GM19238 (cell line): Measurements from ENCODE around the gene DENND2D.

Source experiments
- DNase-seq: peaks from one replicate; pipeline ENCODE4 v3.0.0; 2011; ENCODE audit warnings: low spot score; ENCODE audit not compliant: insufficient read length

DENND2D gene

DNA sequence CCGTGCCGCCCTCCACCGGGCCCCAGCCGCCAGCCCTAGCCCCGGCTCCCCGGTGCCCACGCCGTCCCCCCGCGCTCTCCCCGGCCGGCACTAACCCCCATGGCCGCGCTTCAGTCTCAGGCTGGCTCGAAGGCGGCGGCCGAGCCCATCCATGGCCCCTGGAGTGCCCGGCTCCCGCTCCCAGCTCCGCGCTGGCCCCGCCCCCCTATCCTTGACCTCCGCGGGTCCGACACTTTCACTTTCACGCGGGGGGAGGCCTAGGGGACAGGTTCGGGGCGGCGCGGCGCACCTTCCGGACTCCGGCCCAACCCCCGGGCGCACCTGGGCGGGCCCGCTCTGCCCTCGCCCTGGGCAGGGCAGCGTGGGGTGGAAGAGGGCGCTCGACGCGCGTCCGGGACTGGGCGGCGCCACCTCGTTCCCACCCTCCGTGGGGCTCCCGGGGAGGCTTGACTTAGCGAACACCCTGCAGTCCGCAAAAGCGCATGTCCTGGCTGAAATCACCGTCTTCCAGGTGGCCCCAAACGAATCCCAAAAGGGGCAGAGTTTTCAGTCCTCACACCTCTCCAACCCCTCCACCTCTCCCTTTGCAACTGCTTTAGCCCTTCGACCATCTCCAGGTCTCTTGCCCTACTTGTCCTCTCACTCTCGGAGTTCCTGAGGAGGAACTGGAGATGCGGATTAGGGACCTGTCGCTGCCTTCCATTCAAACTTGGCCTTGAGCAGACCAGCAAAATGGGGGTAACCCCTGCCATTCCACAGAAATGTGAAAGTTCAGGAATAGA lies 3.9 kb upstream of the DENND2D start:
- peak; percentile 70 for DNase-seq

DNA sequence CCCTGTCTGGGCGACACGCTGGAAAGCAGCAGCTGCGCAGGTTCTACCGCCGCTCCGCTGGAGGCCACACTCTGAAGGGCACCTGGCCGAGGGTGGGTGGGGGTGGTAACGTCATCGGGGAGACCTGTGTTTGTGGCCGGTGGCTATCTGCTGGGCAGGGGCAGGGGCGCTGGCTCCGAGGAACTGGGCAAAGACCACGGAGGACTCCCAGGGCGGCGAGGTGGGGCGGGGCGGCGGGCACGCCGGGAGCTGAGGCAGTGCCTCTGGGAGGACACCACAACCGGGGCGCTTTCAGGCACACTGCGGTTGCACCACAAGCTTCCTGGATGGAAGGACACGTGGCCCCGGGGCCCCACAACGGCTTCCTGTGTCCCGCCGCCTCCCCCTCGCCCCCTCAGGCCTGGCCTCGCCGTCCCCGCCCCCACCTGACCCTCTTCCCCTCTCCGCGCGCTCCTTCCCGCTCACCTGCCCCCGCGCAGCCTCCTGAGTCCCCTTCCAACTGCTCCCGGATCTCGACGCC lies 3.3 kb upstream of the DENND2D start:
- peak; percentile 87 for DNase-seq

DNA sequence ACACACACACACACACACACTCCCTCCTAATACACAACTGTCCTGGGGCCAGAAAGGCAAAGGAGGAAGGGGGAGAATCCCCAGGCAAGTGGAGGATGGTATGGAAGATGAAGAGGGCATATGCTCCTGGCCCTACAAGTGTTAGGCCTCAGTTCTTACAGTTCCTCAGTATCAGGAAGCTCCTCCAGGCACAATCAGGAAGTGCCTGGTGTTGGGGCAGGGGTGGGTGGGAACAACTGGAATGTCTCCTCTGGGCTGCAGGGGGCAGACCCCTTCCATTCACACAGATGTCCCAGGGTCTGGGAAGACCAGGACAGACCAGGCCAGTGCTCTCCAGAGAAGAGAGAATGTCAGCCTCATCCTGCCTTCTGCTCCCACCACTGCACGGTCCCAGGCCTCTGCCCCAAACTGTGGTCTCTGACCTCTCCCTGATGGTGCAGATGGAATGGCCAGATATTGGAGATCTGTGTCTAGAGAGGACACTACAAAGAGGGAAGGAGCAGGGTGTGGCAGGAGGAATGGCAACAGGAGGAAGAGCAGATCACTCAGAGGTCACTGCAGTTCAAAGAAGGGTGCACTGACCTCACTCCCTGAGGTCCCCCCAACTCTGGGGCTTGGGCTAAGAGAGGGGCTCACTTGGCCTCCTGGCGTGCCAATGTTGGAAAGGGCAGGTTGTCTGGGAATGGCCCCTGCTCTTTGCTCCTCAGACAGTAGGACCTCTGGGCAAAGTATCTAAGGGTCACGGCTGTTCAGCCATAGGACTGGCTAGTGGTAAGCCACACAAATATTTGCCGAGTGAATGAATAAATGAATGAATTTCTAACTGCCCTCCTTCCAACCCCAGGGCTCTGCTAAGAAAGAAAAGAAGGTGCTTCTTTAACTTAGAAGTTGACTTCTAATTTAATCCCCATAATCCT lies 2.5 kb upstream of the DENND2D start:
- DNase-seq = no peak

DNA sequence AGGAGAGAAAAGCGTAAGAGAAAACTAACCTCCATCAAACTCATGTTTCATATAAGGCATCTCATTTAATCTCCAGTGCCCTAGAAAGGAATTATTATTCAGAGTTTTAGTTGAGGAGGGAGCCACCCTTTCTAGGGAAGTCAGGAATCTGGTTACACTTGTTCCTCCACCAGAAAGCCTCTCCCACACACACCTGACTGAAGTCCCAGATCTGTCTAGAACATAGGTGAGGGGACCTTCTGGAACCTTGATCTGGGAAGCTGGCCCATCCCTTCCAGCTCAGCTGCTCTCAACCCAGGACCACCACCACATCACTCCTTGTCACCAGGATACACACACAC lies 1.9 kb upstream of the DENND2D start:
- DNase-seq = no peak

DNA sequence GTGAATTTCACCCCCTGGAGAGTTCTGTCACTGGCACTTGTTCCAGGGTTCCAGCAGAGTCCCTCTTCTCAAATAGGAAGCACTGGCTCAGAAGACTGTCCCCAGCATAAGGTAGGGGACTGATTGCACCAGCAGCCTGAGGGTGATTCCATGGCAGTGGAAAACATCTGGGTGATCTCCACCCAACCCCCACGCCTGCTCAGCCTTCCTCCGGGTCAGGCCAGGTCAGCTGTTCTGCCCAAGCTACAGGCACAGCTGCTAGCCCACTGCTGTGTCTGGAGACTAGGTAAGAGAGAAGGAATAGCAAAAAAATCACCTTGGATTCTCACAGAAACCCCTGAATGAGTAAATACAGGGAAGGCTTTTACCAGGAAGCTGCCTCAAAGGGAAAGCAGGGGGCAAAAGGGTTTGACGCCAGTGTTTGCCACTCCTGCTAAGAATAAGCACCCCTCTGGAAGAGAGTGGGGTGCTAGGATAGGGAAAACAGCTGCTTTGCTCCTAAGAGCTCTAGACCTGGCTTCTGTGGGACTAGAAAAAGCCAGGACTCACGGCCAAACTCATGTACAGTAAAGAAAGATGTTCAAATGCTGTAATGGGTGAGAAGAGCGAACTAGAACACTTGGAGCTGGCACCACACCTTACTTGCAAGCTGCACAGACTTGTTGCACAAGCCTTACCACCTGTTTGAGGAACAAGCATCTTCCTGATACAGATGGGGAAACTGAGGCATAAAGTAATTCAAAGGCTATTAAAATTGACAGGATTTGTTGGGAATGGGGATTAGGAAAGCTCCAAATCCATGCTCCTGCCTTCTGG lies 1.0 kb upstream of the DENND2D start:
- DNase-seq = no peak

DNA sequence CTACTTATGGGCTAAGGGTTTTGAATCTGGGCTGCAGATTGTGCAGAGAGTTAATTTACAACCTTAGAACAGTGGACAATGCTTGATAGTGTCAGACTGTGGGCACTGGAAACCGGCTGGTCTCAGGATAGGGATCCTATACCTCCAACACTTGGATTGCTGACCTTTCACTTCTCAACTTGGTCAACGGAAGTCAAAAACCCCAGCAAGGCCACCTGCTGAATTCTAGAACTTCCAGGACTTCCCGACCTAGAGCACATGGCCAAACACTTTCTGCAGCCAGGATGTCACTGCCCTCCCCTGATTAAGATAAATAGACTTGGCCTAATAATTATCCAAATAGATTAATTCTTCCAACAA lies 336 bp upstream of the DENND2D start:
- DNase-seq = no peak

DNA sequence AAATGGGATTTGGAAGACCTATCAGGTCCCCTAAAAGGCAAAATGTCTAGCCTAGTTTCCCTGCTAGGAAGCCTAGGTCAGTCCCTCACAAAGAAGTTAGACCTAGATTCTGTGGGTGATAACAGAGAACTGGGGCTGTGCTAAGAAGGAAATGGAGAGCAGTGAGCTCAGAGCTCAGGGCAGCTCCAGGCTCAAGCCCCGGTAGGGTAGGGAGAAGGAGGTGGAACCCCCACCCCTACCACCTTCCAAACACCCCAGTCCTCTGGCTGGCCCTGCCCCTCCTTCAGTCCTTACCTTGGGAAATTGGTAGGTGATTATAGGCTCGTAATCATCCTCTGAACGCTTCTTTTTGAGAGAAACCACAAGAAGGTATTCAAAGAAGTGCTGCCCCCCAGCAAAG lies 1.1 kb downstream of the DENND2D start:
- no peak for DNase-seq

DNA sequence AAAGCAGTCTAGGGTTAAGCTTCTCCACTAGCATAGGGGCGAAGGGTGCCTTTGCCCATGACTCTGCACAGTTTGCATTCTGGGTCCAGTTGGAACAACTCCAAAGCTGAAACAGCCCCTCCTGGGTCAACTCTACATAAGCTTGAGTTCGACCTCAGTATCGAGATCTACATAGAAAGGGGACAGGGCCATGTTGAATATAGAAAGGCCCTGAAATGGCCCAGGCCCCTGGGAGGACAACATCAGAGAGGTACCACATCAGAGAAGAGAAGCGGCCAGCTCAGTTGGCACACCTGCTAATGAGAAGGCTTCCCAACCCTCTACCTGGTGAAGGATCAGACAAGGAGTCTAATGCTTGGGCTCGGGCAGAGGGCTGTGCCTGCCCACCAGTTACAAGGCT lies 1.6 kb downstream of the DENND2D start:
- no peak for DNase-seq

DNA sequence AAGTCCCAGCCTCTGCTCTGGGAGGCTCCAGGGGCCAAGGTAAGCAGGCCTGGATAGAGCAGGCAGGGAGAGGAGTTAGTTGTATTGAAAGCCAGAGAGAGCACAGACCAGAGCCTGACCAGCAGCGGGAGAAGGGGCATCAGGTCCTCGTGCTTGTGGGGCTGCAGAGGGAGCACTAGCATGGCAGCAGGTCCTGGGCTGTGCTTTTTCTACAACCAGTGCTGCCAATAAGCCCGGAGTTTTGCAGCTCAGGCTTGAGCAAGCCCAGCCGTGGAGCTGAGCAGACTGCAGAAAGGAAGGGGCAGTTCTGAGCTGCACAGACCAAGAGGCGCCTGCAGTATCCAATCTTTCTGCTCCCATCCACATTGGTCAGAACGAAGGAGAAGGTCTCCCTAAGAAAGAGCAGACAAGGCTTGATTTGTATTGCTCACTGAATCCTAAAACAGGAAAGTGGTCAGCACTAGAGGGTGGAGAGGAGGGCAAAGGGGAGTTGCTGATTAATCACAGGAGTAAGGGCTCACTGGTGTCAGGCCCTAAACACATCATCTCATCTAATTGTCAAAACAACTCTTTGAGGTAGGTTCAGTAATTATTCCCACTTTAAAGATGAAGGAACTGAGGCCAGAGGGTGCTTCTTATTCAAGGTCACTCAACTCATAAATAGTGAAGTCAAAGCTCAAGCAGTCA lies 2.7 kb downstream of the DENND2D start:
- DNase-seq = no peak

DNA sequence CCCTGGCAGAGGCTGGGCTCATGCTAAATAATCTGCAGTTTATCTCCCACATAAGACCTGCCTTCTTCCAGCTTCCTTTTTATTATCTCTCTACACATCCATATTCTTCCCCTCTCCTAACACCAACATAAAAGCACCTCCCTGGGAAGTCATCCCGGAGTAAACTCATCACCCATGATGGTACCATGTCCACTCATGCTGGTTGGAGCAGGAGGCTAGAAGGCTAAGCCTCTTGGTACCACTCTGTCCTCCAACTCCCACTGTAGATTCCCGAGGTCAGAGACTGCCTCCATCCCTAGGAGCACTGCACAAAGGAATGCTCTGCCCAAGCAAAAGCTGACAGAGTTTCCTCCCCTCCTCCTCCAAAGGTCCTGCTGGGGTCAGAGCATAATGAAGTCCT lies 4.2 kb downstream of the DENND2D start:
- no peak for DNase-seq

DNA sequence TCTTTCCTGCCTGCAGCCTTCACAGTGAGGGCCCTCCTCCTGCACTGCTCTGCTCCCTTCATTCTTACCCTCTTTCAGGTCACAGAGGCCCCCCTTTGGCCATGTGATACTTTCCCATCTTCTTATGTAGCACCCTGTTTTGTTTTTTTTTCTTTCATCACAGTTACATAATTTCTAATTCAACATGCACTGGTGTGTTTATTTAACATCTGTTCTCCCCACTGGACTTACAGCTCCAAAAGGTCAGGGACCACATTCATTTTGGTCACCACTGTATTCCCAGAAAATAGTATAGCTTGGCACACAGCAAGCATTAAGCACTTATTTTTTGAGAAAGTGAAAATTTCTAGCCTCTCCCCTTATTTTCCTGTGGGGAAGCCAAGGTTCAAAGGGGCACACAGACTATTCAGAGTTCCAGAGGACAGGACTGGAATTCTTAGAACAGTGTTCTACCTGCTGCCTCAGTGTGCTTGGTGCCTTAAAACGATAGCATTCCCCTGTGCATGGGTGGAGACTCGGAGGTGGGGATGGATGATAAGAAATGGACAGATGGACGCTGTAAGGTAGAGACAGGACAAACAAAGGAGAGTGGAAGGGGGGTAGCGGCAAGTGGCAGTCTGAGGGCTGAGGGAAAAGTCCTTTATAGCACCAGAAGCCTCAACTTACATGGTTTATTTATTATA lies 5.3 kb downstream of the DENND2D start:
- DNase-seq = no peak

DNA sequence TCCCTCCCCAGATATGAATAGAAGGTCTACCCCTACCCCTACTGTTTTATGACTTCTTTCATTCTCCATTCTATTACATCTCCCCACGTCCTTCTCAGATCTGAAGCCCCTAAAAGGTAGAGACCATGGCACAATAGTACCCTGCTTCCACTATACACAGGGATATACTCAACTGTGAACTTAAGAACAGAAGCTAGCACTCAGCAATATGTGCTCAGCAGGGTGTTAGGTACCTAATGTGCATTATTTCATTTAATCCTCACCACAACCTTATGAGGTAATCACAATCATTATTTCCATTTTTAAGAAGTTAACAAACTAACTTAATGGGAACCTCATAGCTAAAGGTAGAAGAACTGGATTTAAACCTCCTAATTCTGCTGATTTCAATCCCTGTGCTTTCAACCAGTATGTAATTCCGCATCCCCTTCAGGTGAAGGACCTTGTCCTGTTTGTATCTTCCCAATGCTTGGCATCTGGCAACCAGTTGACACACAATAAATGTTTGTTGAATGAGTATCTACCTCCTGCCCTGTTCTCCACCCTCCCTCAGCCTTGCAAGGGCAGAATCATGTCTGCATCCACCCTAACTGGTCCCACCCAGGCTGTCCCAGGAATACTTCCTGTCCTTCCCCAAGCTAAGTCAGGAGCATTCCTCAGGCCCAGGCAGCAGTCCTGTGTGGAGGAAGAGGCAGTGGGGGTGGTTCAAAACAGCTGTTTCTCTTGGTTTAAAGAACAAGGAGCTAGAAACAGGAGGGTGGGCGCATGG lies 6.5 kb downstream of the DENND2D start:
- no peak for DNase-seq

DNA sequence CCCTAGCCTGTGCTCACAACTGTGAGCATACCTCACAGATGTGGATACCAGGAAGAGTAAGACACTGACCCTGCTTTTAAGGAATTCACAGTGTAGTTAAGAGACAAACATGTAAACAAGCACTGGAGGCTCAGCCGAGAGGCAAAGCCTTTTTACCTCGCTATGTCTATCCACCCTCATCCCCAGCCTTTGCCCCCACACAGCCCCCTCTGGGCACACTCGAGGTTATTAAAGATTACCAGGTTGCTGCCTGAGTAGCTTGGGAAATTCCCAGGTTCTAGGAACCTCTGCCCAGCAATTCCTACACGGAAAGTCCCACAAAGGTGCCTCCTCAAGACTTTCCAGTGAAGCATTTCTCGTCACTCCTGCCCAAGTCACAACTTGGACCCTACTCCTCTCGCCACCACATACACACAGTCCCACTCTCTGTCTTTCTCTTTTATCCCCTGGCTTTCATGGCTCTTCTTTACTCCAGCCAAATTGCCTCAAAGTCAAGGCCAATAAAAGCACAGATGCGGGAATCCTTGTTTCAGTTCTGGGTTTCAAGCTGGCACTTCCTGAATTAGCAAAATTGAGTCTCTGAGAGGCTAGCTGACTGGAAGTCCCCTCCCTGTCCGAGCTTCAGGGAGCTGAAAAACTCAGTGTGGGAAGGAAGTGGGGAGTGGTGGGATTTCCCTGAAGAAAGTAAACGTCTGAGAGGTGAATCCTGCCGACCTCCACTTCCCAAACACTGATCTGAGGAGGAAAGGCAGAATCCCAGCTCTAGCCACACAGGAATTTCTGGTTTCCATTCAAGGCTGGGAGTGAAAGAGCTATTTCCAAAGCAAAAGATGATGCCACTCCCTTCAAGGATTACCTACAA lies 7.6 kb downstream of the DENND2D start:
- DNase-seq = no peak

DNA sequence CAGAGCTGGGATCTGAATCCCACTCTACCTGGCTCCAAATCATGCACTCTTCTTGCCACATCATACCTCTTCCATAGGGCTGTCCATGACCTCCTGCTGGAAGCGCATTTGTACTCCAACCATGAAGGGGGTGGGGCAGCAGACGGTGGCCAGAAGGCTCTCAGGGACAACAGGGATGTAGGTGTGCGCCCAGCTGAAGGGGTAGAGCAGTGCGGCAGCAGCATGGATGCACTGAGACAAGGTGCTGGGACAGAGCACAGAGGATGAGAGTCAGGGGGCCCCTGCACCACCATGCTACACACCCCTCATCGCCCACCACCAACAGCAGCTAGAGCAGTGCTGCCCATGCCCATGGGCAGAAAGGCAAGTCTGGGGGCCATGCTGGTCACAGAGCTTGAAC lies 8.4 kb downstream of the DENND2D start:
- DNase-seq = no peak

DNA sequence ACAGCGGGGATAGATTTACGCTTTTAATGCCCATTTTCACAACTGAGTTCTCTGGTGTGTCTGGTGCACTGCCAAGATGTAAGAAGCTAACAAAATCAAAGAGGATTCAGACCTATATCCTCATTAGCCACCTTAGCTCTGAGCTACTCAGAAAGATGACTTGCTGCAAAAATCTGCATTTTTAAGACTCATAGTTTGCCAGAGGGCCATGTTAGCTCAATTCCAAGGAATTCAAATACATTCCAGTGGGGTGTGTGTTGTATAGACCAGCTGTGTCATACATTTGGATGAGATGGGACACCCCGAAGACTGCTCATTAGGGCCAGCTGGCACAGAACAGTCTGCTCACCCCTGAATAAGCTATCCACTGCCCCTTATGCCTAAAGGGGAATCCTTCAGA lies 8.9 kb downstream of the DENND2D start:
- no peak for DNase-seq

DNA sequence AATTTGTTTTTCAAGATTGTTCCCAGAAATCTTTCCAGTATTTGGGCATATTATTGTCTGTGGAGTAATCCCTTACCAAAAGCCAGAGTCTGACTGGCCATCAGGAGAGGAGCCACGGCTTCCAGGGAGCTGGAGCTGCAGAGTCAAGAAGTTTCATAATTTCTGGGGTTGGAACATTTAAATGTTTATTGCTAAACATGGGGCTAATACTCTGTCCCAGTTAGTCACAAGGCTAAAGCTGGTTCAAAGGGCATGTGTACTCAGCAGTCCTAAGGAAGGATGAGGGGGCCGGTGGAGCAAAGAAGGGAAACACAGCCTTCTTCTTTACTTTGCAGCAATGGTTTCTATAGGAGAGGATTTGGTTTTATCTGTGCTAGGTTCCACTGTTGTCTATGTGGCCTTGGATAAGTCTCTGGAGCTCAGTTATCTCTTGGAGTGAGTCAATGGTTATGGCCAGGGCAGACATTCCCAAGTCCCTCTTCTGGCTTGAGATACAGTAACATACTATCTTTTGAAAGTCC lies 9.5 kb downstream of the DENND2D start:
- no peak for DNase-seq

DNA sequence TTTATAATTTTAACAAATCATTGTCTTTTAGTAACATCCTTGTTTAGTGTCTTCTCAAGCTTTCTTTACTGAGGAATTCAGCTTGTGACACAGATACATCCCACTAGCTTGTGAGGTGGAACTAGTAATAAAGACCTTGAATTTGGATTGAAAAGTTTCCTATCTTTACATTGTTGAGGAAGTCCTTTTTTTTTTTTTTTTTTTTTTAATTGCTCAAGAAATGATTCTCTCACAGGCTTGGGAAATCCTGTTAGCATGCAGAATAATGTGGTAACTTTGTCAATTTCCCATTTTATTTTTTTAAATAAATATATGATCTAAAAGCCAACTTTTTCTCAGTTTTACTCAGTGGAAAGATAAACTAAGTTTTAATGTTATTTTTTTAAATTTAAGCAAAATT lies 15.8 kb downstream of the DENND2D start:
- DNase-seq = no peak

DNA sequence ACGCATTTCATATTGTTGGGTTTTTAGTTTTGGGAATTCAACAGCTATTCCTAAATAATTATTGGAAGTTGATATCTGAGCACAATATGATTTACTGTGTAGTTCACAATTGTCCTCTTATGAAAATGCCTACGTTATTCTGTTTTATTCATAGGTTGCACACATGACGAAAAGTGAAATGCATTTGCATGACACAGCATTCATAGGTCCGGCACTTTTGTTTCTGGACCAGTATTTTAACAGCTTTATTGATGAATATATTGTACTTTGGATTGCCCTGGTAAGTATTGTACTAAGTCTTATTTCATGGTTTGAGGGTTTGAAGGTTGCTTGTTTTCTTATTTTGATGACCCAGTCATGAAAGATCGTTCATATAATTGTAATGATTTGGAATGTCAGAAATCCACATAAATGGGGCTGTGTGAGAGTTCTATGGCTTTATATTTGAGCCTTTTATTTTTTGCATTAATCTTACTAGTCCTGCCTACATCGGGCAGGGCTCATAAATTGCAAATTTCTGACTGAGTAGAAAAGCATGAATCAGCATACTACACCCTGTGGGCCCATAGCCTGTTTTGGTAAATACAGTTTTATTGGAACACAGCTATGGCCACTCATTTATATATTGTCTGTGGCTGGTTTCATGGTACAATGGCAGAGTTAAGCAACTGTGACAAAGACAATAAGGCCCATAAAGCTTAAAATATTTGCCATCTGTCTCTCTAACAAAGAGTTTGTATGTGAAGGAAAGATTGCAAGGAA lies 17.0 kb downstream of the DENND2D start:
- DNase-seq = no peak
